ENCODE results near the gene INPP4A.
A peak's percentile ranks its signal among the peaks of the same experiment; 100 is the strongest.

Gene INPP4A

DNA sequence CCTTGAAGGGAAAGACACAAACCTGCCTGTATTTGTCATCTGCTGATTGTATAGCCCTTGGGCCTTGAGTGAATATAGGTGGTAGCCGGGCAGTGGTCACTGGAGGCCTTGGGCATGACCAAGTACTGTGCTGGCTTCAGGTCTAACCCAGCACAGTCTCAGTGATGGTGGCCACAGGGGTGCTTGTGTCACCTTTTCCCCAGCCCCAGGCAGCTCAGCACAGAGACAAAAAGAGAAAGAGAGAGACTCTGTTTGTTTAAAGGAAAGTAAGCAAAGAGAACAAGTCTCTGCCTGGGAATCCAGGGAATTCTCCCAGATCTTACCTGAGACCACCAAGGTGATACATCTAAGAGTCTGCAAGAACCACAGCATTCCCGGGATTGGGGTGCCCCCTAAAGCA, 39.4 kb upstream of the INPP4A start:
- CTCF ChIA-PET = no interaction called here
- Histone ChIP-seq H3K4me3 (ENCODE audit: low read depth, low read length) (no peak overlapping the region), H3K9me3 (ENCODE audit: control insufficient read depth, insufficient read depth, low read depth, low read length) (no peaks in the 10 kb centered on the region), H3K4me1 (ENCODE audit: control insufficient read depth, insufficient read depth, low read length) (no peaks in the 10 kb centered on the region), H3K36me3 (ENCODE audit: control insufficient read depth in 2 of 2, insufficient read depth in 1 of 2, low read length in 2 of 2) (no peaks in the 10 kb centered on the region), H3K27ac (ENCODE audit: extremely low read depth, low read depth, low read length) (no peak overlapping the region)
- TF ChIP-seq, protein P1, sequence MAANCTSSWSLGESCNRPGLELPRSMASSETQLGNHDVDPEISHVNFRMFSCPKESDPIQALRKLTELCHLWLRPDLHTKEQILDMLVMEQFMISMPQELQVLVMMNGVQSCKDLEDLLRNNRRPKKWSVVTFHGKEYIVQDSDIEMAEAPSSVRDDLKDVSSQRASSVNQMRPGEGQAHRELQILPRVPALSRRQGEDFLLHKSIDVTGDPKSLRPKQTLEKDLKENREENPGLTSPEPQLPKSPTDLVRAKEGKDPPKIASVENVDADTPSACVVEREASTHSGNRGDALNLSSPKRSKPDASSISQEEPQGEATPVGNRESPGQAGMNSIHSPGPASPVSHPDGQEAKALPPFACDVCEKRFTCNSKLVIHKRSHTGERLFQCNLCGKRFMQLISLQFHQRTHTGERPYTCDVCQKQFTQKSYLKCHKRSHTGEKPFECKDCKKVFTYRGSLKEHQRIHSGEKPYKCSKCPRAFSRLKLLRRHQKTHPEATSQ (tag by site-specific recombination; IDR thresholded peaks at IDR 0.05) = no peak
- TF ChIP-seq ZNF24 (tag by site-specific recombination; IDR thresholded peaks at IDR 0.05) (no peak), GLI4 (tag by site-specific recombination; IDR thresholded peaks at IDR 0.05) (no peak)
- POLR2A ChIA-PET = no interaction called here

DNA sequence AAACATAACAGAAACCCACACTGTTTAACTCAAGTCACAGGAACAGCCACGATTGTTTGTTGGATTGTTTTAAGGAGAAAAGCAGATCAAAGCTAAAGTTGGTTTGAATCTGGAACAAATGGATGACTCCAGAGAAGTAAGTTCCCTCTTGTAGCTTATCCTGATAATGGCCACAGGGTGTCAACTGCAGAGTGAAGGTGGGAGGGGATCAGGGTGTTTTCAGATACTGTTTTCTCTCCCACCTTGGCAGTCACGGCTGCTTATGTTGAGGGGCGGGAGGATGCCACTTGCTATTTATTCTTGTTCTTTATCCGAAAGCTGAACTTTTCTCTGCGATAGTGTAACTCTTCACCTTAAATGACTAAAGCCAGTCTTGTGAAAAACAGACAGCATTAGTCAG, 36.5 kb upstream of the INPP4A start:
- no peaks in the 10 kb centered on the region for H3K4me1 ChIP-seq (ENCODE audit: control insufficient read depth, insufficient read depth, low read length)
- TF ChIP-seq, protein P2, sequence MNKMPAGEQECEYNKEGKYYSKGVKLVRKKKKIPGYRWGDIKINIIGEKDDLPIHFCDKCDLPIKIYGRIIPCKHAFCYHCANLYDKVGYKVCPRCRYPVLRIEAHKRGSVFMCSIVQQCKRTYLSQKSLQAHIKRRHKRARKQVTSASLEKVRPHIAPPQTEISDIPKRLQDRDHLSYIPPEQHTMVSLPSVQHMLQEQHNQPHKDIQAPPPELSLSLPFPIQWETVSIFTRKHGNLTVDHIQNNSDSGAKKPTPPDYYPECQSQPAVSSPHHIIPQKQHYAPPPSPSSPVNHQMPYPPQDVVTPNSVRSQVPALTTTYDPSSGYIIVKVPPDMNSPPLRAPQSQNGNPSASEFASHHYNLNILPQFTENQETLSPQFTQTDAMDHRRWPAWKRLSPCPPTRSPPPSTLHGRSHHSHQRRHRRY (tag by site-specific recombination; IDR thresholded peaks at IDR 0.05) = no peak
- TF ChIP-seq, protein P3, sequence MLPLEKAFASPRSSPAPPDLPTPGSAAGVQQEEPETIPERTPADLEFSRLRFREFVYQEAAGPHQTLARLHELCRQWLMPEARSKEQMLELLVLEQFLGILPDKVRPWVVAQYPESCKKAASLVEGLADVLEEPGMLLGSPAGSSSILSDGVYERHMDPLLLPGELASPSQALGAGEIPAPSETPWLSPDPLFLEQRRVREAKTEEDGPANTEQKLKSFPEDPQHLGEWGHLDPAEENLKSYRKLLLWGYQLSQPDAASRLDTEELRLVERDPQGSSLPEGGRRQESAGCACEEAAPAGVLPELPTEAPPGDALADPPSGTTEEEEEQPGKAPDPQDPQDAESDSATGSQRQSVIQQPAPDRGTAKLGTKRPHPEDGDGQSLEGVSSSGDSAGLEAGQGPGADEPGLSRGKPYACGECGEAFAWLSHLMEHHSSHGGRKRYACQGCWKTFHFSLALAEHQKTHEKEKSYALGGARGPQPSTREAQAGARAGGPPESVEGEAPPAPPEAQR (tag by site-specific recombination; IDR thresholded peaks at IDR 0.05) = no peak
- TF ChIP-seq, protein P4, sequence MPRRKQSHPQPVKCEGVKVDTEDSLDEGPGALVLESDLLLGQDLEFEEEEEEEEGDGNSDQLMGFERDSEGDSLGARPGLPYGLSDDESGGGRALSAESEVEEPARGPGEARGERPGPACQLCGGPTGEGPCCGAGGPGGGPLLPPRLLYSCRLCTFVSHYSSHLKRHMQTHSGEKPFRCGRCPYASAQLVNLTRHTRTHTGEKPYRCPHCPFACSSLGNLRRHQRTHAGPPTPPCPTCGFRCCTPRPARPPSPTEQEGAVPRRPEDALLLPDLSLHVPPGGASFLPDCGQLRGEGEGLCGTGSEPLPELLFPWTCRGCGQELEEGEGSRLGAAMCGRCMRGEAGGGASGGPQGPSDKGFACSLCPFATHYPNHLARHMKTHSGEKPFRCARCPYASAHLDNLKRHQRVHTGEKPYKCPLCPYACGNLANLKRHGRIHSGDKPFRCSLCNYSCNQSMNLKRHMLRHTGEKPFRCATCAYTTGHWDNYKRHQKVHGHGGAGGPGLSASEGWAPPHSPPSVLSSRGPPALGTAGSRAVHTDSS (tag by site-specific recombination; IDR thresholded peaks at IDR 0.05) = no peak
- no peak for TF ChIP-seq ZNF202 (tag by site-specific recombination; IDR thresholded peaks at IDR 0.05; ENCODE audit: borderline replicate concordance)
- POLR2A ChIA-PET = no interaction called here

DNA sequence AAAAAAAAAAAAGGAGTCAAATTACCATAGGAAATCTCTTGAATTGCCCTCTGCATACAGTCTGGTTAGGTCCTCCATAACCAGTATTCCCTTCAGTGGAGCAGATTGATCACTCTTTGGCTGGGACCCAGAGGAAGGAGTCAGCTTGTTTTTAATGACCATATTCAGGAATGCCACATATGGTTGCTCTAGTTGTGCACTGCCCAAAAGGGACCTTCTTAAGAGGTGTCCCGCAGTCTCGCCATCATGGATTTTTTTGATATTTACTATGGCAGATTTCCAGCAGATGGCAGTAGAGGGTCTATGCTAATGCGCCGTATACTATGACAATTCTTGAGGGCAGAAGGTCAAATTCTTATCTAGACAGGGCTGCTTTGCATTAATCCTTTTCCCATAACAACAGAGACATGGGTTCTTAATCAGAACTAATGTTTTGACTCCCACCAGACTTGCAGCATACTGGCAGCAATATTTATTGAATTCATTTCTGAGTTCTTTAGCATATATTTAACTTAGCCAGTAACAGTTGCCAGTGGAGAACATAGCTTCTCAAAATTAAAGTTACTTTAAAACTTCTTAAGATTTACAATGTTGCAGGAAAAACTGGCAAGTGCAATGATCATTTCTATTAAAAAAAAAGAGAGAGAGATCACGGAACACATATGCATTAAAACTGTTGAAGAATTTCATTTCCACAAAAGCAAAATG, 31.8 kb upstream of the INPP4A start:
- CTCF ChIA-PET = interaction anchor here (0.6 to 2.0 kb wide), 26 partner anchors 10 to 428 kb away, joined by 3 to 8 read pairs (median 3); no protein-coding TSS in a partner anchor
- Histone ChIP-seq H3K9me3 (ENCODE audit: control insufficient read depth, insufficient read depth, low read depth, low read length) (no peaks in the 10 kb centered on the region), H3K36me3 (ENCODE audit: control insufficient read depth in 2 of 2, insufficient read depth in 1 of 2, low read length in 2 of 2) (no peaks in the 10 kb centered on the region), H3K4me1 (ENCODE audit: control insufficient read depth, insufficient read depth, low read length) (no peaks in the 10 kb centered on the region), H3K4me3 (ENCODE audit: low read depth, low read length) (no peak overlapping the region), H3K27ac (ENCODE audit: extremely low read depth, low read depth, low read length) (no peak overlapping the region)
- POLR2A ChIA-PET = interaction anchor here (0.7 kb wide), 1 partner anchor 191 kb away, joined by 3 read pairs; no protein-coding TSS in a partner anchor
- TF ChIP-seq ZBTB20 (tag by site-specific recombination; IDR thresholded peaks at IDR 0.05) (no peak), ZNF335 (tag by site-specific recombination; conservative IDR thresholded peaks at IDR 0.05) (peak; percentile 31; the same call in 1 of the 2 replicates), ZNF654 (tag by site-specific recombination; IDR thresholded peaks at IDR 0.05; ENCODE audit: low read depth) (peak; percentile 65)
- TF ChIP-seq, protein P5, sequence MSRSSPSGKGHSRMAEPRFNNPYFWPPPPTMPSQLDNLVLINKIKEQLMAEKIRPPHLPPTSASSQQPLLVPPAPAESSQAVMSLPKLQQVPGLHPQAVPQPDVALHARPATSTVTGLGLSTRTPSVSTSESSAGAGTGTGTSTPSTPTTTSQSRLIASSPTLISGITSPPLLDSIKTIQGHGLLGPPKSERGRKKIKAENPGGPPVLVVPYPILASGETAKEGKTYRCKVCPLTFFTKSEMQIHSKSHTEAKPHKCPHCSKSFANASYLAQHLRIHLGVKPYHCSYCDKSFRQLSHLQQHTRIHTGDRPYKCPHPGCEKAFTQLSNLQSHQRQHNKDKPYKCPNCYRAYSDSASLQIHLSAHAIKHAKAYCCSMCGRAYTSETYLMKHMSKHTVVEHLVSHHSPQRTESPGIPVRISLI (tag by site-specific recombination; IDR thresholded peaks at IDR 0.05) = peak; percentile 52; the same call in 1 of the 2 replicates

More for the DNA sequence above, 36.5 kb upstream of the INPP4A start:
- Histone ChIP-seq H3K9me3 (ENCODE audit: control insufficient read depth, insufficient read depth, low read depth, low read length) (no peaks in the 10 kb centered on the region), H3K27ac (ENCODE audit: extremely low read depth, low read depth, low read length) (no peak overlapping the region), H3K36me3 (ENCODE audit: control insufficient read depth in 2 of 2, insufficient read depth in 1 of 2, low read length in 2 of 2) (no peaks in the 10 kb centered on the region), H3K4me3 (ENCODE audit: low read depth, low read length) (no peak overlapping the region)
- CTCF ChIA-PET = interaction anchor here (0.6 to 0.9 kb wide), 3 partner anchors 154 to 199 kb away, joined by 3 to 4 read pairs (median 3); no protein-coding TSS in a partner anchor

Measured in HEK293 (cell line).